Left lung (tissue), 10 donors: ENCODE measurements around the gene EIF6. TPM values are rescaled to one million over a fixed set of nuclear protein-coding genes. Genes with fewer than 3 reads are reported as not detected.
A peak's percentile ranks its signal among the peaks of the same experiment; 100 is the strongest.

Experiments used
- ATAC-seq: fragments of 200-7000 bp; cut with Tn5 transposase; one replicate; pipeline ENCODE4 v1.9.1; 2020; ENCODE audit warnings: moderate library complexity
- DNase-seq, 4 donors: peaks; one replicate each; pipeline ENCODE4 v3.0.0-alpha.2; 2013 to 2020
- H3K27ac ChIP-seq, 2 donors: fragments of 200-600 bp; sonication (generic) in 1 of 2; one replicate each; pipeline versions ENCODE4 v1.5.0 to v1.8.0; 2020 to 2021
- H3K27me3 ChIP-seq, 2 donors: fragments of 200-600 bp; sonication (generic) in 1 of 2; one replicate each; pipeline versions ENCODE4 v1.5.0 to v1.8.0; 2020 to 2021
- H3K36me3 ChIP-seq, 2 donors: fragments of 200-600 bp; sonication (generic) in 1 of 2; one replicate each; pipeline versions ENCODE4 v1.5.0 to v1.8.0; 2020 to 2021
- H3K4me1 ChIP-seq, 2 donors: fragments of 200-600 bp; one replicate each; pipeline ENCODE4 v1.8.0; 2021
- H3K4me3 ChIP-seq, 2 donors: fragments of 200-600 bp; sonication (generic) in 1 of 2; one replicate each; pipeline versions ENCODE4 v1.5.0 to v1.8.0; 2020 to 2021; ENCODE audit warnings: mild to moderate bottlenecking in 1 of 2
- H3K9me3 ChIP-seq, 2 donors: fragments of 200-600 bp; sonication (generic) in 1 of 2; one replicate each; pipeline versions ENCODE4 v1.5.0 to v1.8.0; 2020 to 2021
- CTCF ChIP-seq, 2 donors: fragments of 200-600 bp; sonication (generic) in 1 of 2; IDR thresholded peaks; one replicate each; pipeline versions ENCODE4 v1.5.0 to v1.8.0; 2021; ENCODE audit warnings: antibody characterized with exemption in 2 of 2
- intact Hi-C, 2 donors: fragments of 100-400 bp; cut with DNase I; formaldehyde crosslinking; loops; one replicate each; pipeline versions ENCODE4 v1.11.2 to v1.14.2; 2022
- polyA plus RNA-seq, 6 donors: library from polyadenylated mRNA; unstranded; fragments of 120-200 nt; gene quantifications; one replicate each; pipeline ENCODE4 v1.2.1, GENCODE V29; 2013; ENCODE audit not compliant: insufficient read length in 6 of 6
- total RNA-seq, 2 donors: library from RNA; stranded (reverse); fragmentation: NEBNext Ultra II Directional; extraction: Animal tissue kit (Norgen Biotek cat#: 25700); gene quantifications; one replicate each; pipeline ENCODE4 v1.2.1, GENCODE V29; 2021
- donor health status: DM: no; HTN: yes; CAD: no.
- donor health status: DM: no; HTN: no; CAD: no.

Gene EIF6
- total and polyA plus RNA-seq, 8 donors, result 95.6 to 111 (median 107) TPM

DNA sequence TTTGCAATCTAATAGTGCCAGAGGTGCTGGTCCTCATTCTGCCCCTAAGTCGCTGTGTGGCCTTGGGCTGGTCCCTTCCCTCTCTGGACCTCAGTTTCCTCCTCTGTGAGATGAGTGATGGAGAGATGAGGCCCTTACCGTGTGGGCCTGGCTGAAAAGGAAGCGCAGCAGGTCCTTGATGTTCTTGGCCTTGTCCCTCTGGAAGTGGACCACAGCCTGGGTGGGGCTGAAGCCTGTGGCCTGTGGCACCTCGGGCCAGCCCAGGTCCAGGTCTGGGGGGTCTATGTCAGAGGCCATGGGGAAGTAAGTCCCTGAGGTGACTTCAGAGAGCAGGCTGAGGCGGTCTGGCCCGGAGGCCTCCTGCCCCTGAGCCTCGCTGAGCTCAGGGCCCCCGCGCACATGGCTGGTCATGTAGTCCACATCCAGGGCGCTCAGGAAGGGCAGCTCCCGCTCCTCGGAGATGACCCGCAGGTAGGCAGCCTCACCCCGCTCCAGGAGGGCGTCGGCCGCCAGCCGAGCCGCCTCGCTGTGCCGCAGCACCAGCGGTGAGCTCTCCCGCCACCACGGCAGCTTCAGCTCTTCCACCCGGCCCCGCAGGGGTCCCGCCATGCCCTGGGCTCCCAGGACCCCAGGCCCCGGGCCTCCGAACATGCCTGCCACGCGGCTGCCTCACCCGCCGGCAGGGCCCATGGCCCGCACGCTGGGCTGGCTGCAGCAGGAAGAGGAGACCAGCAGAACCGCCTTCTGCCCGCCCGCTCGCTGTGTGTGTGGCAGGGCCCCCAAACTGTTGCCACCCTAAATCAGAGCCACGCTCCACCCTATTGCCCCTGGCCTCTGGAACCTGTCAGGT lies 7.3 kb upstream of the EIF6 start, which contains the start of gene FAM83C:
FAM83C (minus strand) TSS at position 772 of the 850 bp plus-strand sequence; CDS start at position 651, 121 bp downstream.
- H3K4me3 ChIP-seq, result no peak within 1 kb of the TSS

DNA sequence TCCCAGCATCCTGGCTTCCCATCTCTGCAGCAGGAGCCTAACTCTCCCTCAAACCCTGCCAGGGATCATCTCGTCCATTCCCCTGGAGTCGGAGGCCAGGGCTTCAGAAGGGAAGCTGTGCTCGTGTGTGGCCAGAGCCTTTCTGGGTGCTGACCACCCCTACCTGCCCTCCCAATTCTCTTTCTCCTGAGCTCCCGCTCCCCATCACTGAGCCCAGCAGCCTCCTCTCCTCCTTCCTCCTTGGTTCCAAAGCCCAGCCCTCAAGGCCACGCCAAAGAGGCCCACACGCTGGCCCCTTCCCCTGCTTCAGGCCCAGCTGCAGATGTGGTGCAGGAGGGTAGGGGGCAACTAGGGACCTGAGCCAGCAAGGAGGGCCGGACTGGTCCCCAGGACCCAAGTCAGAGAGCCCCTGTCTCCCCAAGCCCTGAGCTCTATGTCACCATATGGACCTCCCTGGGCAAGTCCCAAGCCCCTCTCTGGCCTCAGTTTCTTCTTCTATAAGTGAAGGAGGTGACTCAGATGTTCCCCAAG lies 6.4 kb upstream of the EIF6 start:
- intact Hi-C loops, result no loop called here
- no peak overlapping the region for H3K4me3 ChIP-seq

More for the DNA sequence above, 7.3 kb upstream of the EIF6 start, which contains the start of gene FAM83C:
- Histone ChIP-seq H3K36me3 (no peaks in the 10 kb centered on the region), H3K27ac (no peak within 1 kb of the TSS), H3K9me3 (no peaks in the 10 kb centered on the region), H3K4me1 (no peaks in the 10 kb centered on the region), H3K27me3 (peaks cover 0 to 52% of the 10 kb centered on the region in 2 donors)
- intact Hi-C loops, result no loop called here
- DNase-seq (peak in 1 of 4 donors; percentile 74), ATAC-seq (no peak)
- no peak for TF ChIP-seq CTCF (IDR thresholded peaks at IDR 0.05)

DNA sequence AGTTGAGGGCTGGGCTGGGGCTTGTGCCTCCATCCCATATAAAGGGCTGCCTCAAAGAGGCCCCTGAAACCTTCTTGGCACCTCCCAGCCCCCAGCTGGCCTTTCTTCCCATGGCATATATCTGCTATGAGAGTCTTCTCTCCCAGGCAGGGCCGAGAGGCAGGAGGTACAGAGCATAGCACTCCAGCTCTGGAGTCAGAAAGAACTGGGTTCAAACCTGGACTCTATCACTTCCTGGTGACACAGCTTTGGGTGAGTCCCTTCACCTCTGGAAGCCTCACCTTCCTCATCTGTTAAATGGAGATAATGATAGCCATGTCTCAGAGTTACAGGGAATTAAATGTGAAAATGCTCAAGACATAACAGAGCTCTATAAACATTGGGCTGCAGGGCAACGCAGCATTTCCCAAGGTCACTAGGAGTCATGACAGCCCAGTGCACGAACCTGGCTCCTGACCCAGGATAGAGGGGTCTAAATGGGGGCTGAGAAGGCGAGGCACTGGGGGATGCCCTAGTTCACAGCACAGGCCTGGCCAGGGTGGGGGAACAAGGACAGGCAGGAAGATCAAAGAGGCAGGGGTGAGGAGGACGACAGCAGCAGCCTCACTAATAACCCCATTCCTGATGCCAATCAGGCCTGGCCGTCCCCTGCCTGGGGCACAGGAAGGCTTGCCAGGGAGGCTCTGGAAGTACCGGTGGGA lies 5.8 kb upstream of the EIF6 start:
- Histone ChIP-seq H3K27me3 (peaks cover 0 to 39% of the 10 kb centered on the region in 2 donors), H3K27ac (no peak overlapping the region), H3K4me3 (no peak overlapping the region), H3K9me3 (no peaks in the 10 kb centered on the region), H3K4me1 (peaks cover 0 to 2% of the 10 kb centered on the region in 2 donors), H3K36me3 (no peaks in the 10 kb centered on the region)
- no peak for TF ChIP-seq CTCF (IDR thresholded peaks at IDR 0.05)
- DNase-seq, result peak in 1 of 4 donors; percentile 43
- no peak for ATAC-seq
- intact Hi-C loops, result no loop called here

More for the DNA sequence above, 6.4 kb upstream of the EIF6 start:
- ATAC-seq (no peak), DNase-seq (peak in 1 of 4 donors; percentile 54)
- H3K27ac ChIP-seq, result no peak overlapping the region
- peaks cover 0 to 45% of the 10 kb centered on the region in 2 donors for H3K27me3 ChIP-seq
- no peaks in the 10 kb centered on the region for H3K36me3 ChIP-seq
- TF ChIP-seq CTCF (IDR thresholded peaks at IDR 0.05), result no peak
- no peaks in the 10 kb centered on the region for H3K4me1 ChIP-seq
- H3K9me3 ChIP-seq, result no peaks in the 10 kb centered on the region

GRCh38 chr20:35288325-35289060 lies 3.9 kb upstream of the EIF6 start:
- Histone ChIP-seq H3K4me1 (peaks cover 4 to 11% of the 10 kb centered on the region in 2 donors), H3K9me3 (no peaks in the 10 kb centered on the region), H3K27me3 (peaks cover 0 to 21% of the 10 kb centered on the region in 2 donors), H3K36me3 (no peaks in the 10 kb centered on the region), H3K4me3 (no peak overlapping the region), H3K27ac (no peak overlapping the region)
- TF ChIP-seq CTCF (IDR thresholded peaks at IDR 0.05), result no peak
- ATAC-seq (no peak), DNase-seq (peak in 1 of 4 donors; percentile 75)
- intact Hi-C loops, result no loop called here
